GM18505 (cell line): ENCODE results near the gene KRTAP21-2.
"Not testable (repeated sequence)": the region's sequence is repeated elsewhere in the genome, so short reads cannot be mapped to it uniquely, and the experiment has no call there.

Experiments
- ATAC-seq: cut with Tn5 transposase; IDR thresholded peaks from one replicate; pipeline ENCODE4 v1.9.1; 2021; ENCODE audit not compliant: unreplicated experiment
- POLR2A ChIP-seq: IDR thresholded peaks from 4 replicates; pipeline ENCODE4 v1.6.1; 2011; ENCODE audit warnings: borderline replicate concordance; ENCODE audit not compliant: insufficient read depth, insufficient read length; ENCODE audit errors: extremely low read depth

The KRTAP21-2 gene

GRCh38 chr21:30747159-30747558, at the start of gene KRTAP21-2:
Gene KRTAP21-2 (minus strand): TSS chr21:30747259. CDS start chr21:30747202, 57 bp downstream.
- ATAC-seq = no peak
- TF ChIP-seq POLR2A = no peak

DNA sequence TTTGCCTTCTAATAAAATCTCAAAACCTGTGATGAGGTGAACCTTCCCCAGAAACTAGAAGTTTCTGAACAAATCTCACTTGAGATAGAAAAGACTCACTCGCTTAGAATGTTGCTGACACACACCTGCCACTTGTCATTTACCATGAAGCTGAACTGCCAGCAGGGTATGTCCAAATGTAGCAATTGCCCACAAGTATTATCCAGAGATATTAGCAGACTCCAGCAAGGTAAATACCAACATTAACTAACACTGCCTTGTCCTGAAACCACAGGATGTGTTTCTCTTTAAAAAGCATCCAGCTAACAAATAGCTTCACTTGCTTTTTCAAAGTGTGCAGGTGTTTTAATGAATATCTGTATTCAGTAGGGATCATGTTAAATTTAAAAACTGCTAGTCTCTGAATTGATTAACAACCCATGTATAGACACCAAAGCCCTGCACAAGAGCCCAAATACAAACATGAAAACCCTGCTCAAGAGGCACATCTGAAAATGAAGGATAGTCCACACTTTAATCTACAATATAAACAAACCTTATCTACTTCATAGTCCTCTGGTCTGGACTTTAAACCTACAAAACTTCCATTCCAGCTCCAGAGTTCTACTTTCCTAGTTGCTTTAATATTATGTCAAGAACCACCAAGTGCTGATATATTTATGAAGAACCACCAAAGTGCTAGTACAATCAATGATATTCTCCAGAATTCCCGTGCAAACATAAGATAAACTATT, 46.7 kb upstream of the KRTAP21-2 start:
- no peak for TF ChIP-seq POLR2A
- ATAC-seq = no peak

GRCh38 chr21:30779249-30779648, 32.2 kb upstream of the KRTAP21-2 start:
- no peak for TF ChIP-seq POLR2A
- ATAC-seq = no peak

GRCh38 chr21:30769724-30770431, 22.8 kb upstream of the KRTAP21-2 start:
- no peak for ATAC-seq
- no peak for TF ChIP-seq POLR2A

DNA sequence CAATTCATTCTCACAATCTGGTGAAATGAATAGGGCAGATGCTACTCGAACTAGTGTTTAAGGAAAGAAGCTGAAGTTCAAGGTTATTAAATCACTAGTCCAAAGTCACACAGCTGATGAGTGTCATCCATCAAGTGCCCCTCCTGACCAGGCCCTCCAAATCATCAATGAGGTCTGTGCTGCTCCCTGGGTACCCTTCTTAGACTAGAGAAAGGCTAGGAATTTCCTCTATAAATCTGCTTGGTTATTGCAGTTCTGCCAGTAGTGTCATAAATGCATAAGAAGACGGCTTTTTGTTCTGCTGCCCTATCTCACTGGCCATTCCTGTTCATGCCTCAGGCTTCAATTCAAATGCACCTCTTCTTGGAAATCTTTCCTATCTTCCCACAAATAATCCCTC, 13.7 kb upstream of the KRTAP21-2 start:
- no peak for TF ChIP-seq POLR2A
- no peak for ATAC-seq

DNA sequence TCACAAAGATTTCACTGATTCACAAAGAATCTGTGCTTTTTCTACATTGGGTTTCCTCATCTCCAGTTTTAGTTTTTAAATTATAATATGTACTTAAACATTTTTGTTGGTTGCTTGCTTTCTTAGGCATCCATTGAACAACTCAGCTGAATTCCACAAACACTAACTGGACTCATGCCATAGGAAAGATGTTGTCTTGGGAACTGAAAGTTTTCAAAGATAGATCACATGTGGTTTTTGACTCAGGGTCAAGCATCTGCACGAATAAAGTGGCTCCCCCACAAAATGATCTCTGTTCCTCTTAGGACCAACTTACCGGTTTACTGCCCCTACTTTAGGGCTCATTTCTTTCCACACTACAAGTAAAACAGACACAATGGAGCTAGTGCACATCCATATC, 11.2 kb upstream of the KRTAP21-2 start:
- ATAC-seq = no peak
- TF ChIP-seq POLR2A = no peak

GRCh38 chr21:30755328-30755727, 8.3 kb upstream of the KRTAP21-2 start, which contains the start of gene KRTAP21-1:
Gene KRTAP21-1 (minus strand): TSS chr21:30755428. CDS start chr21:30755378, 50 bp downstream.
- ATAC-seq = not testable (repeated sequence)

DNA sequence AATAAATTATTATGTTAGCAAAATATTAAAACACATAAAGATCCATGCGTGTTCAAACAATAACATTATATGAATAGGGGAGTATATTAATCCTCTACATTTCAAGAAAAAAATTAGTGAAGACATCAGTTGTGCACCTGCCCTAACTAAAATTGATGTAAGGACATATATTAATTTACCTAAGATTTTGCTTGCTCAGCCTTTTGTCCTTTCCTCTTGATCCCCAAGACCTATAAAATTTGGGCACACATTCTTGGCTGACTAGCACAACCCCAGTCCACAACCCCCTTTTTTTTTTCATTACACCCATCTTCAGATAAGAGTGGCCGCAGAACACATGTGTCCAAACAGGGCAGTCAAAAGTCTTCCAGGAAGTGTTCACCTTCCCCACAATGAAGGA, 6.6 kb downstream of the KRTAP21-2 start:
- ATAC-seq = no peak
- no peak for TF ChIP-seq POLR2A

GRCh38 chr21:30733026-30733425, 14.0 kb downstream of the KRTAP21-2 start:
- no peak for ATAC-seq
- no peak for TF ChIP-seq POLR2A

GRCh38 chr21:30726726-30727125, 20.3 kb downstream of the KRTAP21-2 start:
- TF ChIP-seq POLR2A = no peak
- ATAC-seq = no peak

DNA sequence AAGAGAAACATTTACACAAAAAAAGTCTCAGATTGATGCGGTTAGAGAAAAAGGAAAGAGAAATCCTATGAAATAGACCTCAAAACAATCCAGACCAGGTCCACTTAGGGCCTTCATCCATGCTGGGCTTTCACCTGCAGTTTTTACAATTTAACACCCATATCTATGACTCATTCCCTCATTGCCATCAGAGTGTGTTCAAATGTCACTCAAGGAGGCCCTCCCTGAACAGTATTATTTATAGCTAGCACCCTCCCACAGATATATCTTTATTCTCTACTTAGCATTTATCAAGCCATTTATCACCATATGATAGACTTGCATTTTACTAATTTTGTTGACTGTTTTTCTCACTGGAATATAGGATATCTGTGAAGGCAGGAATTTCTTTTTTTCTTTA, 27.7 kb downstream of the KRTAP21-2 start:
- no peak for TF ChIP-seq POLR2A
- ATAC-seq = no peak

DNA sequence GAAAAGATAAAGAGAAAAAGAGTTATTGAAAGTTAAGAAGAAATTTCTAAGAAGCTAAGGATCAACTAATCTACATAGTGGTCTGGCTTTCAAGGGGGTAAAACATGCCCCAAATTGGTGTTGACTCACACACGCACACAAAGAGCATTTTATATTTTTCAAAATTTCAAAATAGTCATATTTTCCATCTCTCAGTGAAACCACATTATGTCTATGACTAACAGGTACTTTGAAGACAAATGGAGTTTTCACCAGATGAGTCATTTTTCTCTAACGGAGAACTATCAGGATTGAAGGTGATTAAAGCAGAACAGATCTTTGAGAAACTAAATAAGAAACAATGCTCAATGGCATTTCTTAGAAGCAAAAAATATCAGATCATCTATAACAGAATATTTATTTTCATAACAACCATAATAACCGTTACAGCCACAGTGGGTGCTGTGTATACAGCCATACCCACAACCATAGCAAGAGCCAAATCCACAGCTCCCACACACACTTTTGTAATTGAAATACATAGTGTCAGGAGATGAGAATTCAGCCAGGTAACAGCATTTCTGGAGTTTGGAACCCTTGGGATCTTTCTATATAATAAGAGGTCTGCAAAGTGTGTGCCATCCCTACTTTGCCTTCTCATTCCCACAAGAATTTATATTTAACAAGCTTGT, 28.7 kb downstream of the KRTAP21-2 start, which contains the start of gene KRTAP21-3:
Gene KRTAP21-3 (minus strand): TSS at position 539 of the 671 bp plus-strand sequence. CDS start 18 bp downstream, at position 521.
- no peak for TF ChIP-seq POLR2A
- ATAC-seq = peak; percentile 65

DNA sequence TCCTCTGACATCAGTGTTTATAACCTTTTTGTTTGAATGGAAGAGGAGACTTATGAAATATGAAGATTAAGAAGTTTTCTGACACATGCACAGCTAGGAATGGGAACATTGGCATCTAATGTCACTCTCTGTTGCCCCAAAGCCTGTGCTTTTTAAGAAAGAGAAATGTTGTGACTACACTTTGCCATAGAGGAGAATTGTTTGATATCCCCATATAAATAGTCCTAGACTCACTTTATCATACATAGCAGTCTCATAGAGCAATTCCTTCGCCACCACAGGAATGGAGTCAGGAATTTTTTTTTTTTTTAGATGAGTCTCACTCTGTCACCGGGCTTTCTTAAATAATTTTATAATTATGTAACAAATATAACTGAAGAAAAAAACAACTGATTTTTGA, 30.0 kb downstream of the KRTAP21-2 start:
- no peak for ATAC-seq
- TF ChIP-seq POLR2A = no peak
